Left hindlimb (tissue), 1 donor: ENCODE data around the gene COL17A1.

Source experiments
- DNase-seq: peaks from one replicate; pipeline ENCODE4 v3.0.0-alpha.2; 2018

COL17A1 gene

DNA sequence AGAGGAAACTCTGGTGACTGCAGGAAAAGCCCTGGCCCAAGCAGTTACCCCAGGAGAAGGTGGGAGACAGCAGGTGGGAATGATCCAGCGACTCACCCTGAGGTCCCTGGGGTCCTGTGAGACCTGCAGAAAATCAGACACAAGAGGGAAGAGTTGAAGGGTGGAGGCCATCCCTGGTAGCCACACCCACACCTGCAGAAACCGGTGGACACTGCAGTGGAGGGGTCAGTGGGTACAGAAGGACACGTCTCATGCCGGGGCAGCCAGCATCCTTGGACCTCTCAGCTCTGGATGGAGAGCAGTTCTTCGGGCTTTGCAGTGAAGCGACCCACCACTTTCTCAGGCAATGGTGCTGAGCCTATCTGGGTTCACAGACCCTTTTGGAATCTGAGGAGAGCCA lies 39.0 kb downstream of the COL17A1 start:
- no peak for DNase-seq

DNA sequence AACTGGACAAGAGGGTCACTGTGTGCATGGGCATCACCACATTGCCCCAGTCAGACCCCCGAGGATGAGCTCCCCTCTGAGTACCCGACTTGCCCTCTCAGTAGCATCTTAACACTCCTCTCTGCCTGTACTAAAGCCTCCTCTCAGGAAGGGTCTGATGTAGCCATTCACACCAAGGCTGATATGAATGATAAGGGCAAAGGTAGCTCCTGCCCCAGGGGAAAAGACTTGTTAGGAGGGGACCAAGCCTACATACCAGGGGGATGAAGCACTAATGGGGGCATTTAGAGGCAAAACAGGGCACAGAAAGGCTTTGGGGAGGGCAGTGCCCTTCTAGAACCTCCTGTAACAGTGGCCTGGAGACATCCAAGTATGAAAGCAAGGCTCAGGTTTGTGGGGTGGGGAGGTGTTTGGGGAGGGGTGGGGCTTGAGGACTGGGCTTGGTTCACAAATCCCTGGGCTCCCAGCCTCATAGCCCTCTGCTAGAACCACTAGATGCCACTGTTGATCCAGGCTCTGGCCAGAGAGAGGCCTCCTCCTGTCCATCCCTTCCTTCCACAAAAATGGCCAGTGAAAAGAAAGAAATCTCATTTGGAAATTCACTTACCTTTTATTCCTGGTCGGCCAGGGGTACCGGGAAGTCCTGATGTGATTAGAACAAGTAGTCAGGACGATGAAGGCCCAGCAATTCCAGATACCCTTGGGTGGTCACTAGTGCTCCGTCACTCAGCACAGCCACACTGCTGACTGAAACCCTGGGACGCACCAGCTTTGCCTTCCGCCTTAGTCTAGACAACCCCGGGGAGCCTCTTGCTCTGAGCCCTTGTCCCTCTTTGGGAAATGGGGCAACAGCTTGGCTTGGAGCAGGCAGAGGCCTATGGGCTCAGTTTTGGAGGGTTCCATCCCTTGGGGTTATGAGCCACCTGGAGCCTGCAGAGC lies 40.3 kb downstream of the COL17A1 start:
- no peak for DNase-seq

DNA sequence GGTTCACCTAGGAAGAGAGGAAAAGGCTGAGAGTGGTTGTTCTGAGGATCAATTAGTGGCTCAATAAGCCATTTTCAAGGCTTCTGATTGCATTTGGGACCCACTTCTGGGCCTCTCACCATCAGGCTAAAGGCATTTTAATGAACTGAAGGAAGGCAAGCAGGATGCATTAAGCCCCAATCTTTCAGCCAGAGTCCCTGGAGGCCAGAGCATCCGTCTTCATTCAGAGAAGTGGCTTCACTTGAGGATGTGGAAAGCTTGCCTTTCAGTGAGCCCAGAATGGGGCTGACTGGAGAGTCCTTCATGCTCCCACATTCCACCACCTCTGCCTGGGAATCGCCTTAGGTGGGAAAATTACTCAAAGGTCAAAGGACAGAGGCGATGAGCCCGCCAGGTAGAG lies 41.8 kb downstream of the COL17A1 start:
- DNase-seq, result no peak

DNA sequence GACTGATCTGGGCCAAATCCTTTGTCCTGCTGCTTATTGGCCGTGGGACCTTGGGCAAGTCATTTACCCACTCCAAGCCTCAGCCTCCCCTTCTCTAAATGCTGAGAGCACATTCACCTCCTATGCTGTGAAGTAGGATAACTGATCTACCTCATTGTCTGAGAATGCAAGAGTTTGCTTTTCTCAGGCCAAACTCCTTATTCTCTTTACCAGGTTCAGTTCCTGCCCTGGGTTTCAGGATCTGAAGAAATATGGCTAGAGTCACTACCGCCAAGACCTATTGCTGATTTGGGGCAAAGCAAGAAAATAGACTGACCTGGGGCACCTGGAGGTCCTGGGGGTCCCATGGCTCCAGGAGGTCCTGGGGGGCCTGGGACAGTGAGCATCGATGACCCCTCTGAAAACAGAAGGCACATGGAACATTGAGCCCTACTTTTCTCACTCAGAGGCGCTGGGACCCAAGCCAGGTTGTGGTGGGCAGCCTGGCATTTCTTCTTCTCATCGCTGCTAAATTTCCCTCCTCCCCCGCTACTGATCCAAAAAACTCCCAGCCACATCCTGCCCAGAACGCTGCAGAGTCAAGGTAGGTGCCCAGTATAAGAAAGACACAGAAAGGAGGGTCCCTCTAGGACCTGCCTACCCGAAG lies 42.4 kb downstream of the COL17A1 start:
- DNase-seq, result no peak

DNA sequence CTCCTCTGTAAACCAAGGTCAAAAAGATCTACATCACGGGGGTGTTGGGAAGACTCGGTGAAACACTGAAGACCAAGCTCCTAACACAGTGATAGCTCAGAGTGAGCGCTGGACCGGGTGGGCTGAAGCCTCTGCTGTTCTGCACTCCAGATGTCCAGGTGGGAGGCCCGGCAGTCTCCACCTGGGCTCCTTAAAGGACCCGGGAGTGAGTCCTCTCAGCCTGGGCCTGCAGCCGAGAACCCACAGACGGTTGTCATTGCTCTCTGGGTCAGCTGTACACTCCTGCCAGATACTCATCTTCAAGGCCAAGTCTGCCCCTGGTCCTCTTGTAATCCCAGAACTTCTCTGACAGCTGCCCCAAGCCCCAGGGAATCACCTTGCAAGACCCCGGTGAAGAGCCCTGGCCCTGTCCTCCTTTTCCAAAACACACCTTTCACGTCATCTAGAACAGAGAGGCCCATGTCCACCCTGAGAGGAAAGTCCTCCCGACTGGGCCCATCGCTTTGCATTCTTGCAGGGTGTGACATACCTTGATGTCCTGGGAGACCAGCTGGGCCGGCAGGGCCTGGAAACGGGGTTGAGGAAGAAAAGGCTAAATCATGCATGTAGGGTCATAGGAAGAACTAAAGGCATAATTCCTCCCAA lies 43.7 kb downstream of the COL17A1 start:
- no peak for DNase-seq

DNA sequence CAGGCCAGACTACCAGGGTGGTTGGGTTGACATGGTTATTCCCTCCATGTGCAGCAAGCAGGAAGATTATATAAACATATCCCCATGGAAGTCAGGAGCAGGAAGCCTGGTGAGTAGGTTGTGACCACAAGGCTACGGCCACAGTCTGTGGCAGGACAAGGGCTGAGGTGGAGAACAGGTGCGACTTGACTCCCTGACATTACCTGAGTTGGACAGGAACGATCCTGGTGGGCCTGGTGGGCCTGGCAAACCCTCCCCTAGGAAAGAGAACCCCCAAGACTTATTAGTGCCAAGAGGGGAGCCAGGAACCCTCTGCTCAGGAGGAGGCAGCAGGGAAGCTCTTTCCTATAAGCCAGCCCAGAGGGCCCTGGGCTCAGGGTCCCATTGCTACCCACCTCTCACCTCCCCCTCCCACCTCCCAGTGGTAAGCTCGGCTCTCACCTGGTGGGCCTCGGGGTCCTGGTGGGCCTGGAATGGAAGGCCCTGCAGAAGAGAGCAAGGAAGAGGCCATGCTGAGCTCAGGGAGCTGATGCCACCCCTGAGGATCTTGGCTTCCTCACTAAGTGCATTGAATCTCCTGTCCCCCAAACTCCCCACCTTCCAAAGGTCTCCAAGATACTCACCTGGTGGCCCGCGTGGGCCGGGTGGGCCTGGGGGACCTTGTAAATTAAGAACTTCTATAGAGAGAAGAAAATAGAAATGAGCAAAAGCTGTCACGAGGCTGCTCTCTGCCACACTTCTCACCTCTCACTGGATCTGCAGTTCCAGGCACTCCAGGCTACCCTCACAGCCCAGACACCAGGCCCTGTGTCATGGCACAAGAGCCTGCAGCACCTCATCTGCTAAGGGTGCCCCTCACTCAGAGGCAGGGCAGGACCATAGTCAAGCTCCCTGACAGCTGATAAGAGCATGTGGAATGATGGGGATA lies 44.6 kb downstream of the COL17A1 start:
- DNase-seq, result no peak

DNA sequence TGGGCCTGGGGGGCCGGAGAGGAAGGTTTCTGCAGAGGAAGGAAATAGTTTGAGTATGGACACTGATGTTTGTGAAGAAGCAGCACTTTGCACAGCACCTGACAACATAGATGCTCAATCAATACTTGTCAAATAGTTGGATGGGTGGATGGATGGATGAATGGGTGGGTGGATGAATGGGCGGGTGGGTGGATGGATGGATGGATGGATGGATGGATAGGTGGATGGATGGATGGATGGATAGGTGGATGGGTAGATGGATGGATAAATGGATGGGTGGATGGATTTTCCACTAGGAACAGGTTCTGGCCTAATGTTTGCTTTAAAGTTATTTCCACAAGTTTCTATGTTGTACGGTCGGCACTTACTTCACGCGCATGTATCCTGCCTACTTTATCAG lies 45.3 kb downstream of the COL17A1 start:
- DNase-seq, result no peak

DNA sequence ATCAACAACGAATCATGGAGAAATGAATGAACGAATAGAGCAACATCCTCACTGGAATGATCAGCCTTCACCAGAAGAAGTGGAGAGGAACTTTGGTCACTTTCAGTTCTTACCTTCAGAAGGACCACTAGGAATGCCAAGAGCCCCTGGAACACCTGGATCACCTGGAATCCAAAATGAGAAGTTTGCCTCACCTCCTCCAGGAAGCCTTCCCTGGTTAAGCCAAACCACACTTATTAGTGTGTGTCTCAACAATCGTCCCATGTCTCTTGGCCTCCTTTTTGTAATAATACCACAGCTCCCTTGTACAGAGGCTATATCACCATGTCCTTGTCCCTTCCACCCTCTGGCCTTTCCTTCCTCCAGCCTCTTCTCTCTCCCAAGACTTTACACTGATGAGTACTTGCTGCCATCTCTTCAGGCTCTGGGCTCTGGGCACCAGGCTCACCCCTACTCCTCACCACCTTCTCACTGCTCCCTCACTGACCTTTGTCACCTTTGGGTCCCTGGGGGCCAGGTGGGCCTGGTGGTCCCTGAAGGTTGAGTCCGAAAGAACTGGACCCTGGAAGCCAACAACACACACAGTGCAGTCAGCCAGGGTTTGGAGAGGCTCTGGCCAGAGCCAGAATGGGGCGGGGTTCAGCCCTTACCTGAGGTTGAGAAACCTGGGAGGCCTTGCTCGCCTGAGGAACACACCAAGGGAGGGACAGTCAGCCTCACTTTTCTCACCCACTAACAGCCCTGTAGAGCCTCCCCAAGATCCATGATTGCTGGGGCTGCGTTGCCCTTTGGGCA lies 46.5 kb downstream of the COL17A1 start:
- DNase-seq, result no peak

DNA sequence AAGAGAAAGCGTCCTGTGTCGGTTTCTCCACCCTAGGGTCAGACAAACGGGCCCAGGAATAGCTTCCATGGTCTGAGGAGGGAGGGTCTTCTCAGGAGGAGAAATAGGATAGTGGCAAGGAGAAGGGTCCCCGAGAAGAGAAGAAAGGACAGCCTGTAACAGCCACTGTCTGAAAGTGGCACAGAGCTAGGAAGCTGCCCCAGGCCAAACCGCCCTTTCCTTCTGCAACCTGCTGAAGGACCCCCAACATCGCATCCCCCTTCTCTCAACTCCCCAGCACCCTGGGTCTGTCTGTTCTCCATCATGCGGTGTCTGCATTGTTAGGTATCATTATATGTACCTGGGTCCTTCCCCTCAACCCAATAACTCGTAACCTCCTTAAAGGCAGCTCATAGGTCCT lies 47.1 kb downstream of the COL17A1 start:
- no peak for DNase-seq

DNA sequence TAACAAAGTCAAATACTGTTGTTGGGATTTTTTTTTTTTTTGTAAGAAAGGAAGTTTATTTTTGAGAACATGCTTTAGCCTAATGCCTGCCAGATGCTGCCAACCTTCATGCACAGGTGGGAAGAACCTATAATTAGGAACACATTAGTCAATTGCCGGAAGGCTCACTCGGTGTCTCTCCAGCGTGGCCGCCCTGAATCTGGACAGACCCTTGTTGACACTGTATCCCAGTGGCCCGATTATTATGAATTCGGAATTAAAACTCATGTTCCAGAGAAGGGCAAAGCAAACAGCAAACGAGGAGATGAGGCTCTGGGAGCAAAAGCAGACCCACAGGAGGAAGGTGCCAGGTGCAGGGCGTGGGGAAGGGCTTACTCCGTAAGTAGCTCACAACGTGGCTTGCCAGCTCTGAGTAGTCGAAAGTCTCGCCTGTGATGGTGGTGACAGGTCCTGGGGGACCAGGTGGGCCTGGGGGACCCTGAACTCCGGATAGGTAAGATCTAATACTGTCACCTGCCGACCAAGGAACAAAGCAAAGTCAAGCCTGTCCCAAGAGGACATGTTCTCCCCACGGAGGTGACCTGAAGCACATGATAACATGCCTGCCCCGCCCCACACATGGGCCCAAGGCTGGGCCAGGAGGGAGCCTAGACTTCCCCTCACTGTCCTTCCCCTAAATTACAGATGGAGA lies 48.3 kb downstream of the COL17A1 start:
- DNase-seq, result no peak

DNA sequence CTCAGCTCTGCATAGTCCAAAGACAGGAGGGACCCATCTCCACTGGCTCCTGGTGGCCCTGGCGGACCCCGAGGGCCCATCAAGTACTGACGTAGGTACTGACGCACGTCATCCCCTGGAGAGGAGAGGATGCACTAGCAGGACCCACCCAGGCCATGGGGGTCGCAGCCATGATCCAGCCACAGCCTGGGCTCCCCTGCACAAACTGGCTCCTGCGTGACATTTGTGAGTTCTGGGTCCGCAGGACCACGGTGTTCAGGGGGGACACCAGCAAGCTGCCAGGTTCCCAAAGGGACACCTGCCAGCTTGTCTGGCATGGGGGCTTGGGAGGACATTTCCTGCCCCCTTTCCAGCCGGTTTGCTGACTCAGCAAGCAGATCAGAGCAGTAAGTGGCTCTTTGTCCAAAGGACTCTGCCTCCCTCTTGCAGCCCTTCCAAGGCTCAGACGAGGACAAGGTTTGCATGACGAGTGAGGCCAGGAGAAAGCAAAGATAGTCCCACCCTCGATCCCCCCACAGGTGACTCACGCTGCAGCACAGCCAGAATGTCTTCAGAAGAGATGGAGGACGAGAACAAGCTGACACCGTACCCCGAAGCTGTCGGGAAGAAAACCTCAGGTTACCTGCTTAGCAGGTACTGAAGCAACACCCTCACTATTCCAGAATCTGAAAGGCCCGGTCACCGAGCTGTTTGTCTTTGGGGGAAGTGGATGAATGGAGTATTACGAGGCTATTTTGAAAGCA lies 49.0 kb downstream of the COL17A1 start:
- DNase-seq, result no peak

DNA sequence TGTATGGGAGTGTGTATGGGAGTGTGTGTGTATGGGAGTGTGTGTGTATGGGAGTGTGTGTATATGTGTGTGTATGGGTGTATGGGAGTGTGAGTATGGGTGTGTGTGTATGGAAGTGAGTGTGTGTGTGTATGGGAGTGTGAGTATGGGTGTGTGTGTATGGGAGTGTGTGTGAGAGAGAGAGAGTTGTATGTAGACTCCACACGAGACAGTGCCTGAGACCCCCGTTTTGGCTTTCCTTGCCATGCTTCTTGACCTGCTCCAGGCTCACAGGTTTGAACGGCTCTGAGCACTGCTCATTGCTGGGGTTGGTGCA lies 49.7 kb downstream of the COL17A1 start:
- no peak for DNase-seq

DNA sequence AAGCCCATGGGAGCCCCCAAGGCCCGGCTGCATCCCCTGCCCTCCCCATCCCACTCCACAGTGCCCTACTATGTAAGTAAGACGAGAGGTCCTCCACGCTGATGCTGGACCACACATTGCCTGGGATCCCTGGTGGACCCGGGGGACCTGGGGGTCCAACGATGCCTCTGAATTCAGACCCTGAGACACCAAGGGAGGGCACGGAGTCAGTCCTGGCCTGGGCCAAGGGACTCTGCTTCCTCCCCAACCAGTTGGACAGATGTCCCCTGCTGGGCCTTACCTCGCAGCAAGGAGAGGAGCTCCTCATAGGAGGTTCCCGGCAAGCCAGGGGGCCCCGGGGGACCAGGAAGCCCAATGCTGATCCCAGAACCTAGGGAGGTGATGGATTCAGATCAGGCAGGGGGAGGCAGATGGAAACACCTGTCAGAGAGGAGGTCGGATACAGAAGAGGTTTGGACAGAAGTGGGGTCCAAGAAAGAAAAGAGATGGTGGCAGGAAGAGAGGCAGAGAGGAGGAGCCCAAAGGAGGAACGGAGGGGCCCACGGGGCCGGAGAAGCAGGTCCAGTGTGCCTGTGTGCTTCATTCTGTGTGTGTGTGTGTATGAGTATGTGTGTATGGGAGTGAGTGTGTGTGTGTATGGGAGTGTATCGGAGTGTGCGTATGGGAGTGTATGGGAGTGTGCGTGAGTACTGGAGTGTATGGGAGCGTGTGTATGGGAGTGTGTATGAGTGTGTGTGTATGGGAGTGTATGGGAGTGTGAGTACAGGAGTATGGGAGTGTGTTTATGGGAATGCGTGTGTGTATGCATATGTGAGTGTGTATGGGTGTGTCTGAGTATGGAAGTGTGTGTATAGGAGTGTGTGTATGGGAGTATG lies 50.2 kb downstream of the COL17A1 start:
- DNase-seq, result no peak

DNA sequence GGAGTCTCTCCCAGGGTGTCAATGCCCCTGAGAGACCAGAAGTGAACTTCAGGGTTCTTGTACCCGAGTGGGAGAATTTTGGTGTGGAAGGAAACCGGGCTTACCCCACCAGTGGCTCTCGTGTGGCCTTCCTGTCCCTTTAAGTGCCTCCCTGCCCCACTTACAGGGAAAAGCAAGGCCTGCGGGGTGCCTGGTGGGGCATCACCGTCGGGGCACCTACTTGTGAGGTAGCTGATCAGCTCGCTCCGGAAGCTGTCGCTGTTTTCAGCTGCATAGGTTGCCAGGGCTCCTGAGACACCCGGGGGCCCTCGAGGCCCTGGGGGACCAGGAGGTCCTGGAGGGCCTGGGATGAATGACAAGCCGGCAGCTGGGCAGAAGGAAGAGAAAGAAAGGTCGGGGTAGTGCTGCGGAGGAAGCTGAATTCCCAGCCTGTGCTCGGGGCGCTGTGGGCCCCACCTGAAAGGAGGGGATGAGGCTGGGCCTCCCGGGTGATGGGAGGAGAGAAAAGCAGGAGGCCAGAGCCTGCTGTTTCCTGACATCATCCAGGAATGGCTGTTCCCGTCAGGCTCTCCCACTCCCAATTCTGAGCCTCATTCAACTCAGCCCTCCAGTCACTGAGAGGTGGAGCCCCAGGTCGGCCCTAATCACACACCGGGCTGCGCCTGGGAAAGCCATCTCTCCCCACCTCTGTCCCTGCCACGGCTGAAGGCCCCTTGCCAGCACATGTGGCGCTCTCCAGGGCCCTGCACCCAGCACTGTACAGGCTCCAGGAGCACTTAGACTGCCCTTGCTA lies 51.1 kb downstream of the COL17A1 start:
- no peak for DNase-seq

DNA sequence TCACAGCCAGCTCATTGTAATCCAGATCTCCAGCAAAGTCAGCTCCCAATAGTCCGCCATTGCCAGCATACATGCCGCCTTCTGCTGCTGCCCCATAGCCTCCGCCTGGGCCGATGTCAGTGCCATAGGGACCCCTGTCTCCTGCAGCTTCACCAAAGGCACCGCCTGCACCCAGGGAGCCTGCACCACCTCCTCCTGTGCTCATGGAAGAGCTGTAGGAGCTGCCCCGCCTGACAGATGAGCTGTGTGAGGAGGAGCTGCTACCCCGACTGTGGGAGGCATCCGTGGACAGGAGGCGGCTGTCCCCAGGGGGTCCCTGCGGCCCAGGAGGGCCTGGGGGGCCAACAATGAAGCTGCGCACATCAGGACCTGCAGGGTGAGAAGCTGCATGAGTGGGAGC lies 51.7 kb downstream of the COL17A1 start:
- DNase-seq, result no peak

DNA sequence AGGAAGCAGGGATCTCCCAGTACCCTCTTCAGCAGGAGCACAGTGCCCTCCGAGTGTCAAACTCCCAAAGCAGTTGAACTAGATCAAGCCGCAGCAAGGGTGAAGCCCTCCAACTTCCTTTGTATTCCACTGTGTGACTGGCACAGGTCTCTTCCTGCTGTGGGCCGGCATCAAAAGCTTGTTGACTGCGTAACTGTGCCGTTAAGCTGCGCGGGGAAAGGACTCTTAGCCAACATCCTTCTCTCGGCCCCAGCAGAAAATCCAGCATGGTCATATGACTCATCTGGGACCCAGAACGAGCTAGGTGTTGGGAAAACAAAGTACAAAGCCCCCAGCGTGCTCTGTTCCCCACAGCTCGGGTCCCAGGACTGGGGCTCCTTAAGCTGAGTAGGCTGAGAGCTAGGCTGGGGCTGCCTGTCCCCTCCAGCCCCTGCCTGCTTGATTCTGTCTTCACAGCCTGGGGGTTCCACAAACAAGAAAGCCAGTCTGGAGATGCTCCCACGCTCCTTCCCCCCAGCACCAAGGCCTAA lies 52.2 kb downstream of the COL17A1 start:
- no peak for DNase-seq

DNA sequence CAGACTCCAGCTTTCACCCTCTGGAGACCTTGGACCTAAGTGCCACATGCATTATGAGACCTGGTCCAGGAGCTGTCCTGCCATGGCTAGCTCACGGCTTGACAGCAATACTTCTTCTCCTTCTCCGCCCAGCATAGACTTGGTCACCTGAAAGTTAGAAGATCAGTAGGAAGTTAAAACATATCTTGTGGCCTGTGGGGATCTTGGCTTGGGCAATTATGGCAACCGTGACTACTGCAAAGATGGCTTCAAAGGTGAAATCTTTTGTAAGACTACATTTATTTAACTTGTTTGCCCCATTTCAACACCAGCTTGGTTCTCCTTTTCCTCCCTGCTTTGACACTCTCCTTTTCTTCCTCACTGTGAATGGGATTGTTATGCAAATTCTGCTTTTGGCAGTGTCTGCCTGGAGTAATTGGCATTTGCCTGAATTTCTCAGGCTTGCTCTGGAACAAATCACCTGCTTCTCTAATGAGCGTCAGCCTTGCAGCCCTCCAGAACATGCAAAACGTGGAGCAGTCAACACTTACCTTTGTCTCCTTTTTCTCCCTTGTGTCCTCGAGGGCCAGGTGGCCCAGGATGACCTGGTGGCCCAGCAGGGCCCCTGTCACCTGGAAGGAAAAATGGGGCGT lies 53.4 kb downstream of the COL17A1 start:
- DNase-seq, result no peak

DNA sequence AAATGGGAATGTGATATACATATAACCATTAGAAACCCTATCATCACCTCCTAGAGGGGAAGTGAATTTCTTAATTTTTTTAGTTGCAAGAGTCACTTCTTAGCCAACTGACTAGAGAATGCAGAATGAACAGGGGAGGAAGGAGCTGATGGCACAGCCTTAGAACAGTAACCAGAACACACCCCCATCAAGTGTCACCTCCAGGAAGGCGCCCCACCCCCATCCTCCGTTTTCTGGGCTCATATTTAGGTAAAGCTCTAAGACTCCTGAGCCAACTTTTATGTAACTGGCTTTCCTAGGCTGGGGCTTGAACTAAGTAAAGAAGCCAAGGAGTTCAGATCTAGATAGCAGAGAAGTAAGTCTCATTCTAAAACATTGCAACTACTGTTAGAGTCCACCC lies 54.0 kb downstream of the COL17A1 start:
- no peak for DNase-seq
